D721Med (cell line): ENCODE data around the gene SUCLA2.

Source experiments
- DNase-seq: peaks from one replicate; pipeline ENCODE4 v3.0.0; 2011; ENCODE audit warnings: low spot score; ENCODE audit not compliant: insufficient read length
- FAIRE-seq: peaks from 2 replicates; lab custom pipeline; 2011; peaks lifted over from hg19 to GRCh38; lab: Jason Lieb, UNC
- TF ChIP-seq, protein P1 (sequence below): IDR thresholded peaks from 2 replicates; pipeline ENCODE4 v1.5.1; 2012; ENCODE audit warnings: mild to moderate bottlenecking, control low read depth; ENCODE audit not compliant: insufficient read depth; ENCODE audit errors: missing control alignments

SUCLA2 gene

DNA sequence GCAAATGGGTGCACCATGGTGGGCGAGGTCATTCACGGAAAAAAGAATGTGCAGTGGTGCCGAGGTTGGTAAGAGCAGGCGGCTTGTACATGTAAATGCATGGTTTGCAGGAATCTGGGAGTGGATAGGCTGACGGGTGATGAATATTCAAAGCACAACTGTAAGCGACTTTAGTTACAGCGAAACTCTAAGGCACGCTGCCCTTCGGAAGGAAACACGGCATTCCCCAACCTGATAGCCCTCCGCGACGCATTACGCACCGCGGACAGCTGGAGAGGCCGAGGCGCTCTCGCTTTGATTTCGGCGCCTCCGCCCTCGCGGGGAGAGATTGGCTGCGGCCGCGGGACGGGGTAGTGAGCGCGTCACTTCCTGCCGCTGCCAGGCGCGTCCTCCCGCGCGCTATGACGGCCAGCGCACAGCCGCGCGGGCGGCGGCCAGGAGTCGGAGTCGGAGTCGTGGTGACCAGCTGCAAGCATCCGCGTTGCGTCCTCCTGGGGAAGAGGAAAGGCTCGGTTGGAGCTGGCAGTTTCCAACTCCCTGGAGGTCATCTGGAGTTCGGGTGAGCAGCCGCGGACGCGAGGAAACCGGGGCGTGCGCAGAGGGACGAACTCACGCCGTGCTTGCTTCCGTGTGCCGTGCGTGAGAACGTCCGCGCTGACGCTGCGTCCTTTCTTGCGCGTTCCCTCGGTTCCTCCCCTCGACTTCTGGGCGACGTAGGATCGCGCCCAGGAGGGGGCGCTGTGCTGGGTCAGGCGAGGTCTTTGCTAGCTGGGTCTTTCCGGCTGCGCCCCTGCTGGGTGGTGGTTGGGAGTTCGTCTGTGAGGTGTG is 36.5 kb upstream of the SUCLA2 start, which contains the start of gene NUDT15:
NUDT15 (plus strand) TSS at position 381 of the 828 bp plus-strand sequence; CDS start at position 402, 21 bp downstream.
- peak; percentile 67 for FAIRE-seq
- peak; percentile 79 for DNase-seq

DNA sequence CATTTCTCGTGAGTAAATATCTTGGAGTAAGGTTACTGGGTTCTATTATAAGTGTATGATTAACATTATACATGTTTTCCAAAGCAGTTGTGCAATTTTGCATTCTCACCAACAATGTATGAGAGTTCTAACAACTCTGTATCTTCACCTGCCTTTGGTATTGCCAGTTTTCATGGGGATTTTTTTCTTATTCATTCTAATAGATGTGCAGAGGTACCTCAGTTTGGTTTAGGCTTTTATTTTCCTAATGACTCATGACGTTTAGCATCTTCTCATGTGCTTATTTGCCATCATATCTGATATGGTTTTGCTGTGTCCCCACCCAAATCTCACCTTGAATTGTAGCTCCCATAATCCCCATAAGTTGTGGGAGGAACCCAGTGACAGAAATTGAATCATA is 28.8 kb upstream of the SUCLA2 start:
- DNase-seq (no peak), FAIRE-seq (no peak)
- TF ChIP-seq, protein P1, sequence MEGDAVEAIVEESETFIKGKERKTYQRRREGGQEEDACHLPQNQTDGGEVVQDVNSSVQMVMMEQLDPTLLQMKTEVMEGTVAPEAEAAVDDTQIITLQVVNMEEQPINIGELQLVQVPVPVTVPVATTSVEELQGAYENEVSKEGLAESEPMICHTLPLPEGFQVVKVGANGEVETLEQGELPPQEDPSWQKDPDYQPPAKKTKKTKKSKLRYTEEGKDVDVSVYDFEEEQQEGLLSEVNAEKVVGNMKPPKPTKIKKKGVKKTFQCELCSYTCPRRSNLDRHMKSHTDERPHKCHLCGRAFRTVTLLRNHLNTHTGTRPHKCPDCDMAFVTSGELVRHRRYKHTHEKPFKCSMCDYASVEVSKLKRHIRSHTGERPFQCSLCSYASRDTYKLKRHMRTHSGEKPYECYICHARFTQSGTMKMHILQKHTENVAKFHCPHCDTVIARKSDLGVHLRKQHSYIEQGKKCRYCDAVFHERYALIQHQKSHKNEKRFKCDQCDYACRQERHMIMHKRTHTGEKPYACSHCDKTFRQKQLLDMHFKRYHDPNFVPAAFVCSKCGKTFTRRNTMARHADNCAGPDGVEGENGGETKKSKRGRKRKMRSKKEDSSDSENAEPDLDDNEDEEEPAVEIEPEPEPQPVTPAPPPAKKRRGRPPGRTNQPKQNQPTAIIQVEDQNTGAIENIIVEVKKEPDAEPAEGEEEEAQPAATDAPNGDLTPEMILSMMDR = no peak

More for the DNA sequence above, 36.5 kb upstream of the SUCLA2 start, which contains the start of gene NUDT15:
- TF ChIP-seq, protein P1 = peak; percentile 98

DNA sequence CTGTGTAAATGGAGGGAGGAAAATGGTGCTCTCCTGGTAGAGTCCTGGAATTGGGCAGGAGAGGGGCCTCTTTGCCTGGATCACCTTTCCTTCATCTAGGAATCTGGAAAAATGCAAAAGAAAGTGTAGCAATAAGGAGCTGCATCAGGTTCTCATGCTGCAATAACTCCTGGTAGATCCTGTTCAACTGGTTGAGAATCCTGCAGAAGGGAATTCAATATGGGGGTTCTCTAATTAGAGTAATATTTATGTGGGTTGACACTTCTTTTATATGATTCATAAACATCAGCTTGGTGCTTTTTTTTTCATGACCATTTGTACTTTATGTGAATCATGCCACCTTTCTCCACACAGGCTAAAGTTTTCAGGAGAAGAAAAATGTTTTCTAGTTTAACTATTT is 27.0 kb upstream of the SUCLA2 start:
- DNase-seq (no peak), FAIRE-seq (no peak)
- TF ChIP-seq, protein P1 = no peak

DNA sequence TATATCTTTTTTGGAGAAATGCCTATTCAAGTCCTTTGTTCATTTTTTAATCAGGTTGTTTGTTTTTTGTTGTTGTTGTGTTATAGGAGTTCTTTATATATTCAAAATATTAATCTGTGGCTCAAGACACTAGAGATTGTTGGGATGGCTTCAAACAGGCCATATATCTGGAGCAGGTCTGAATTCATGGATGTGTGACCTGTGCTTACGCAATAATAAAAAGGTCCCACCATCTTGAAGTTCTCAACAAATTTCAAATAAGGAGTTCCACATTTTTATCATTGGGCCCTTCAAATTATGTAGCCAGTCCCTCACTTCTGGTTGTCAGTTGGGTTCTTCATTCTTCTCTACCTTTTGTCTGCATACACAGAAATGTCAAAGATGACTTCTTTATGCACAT is 18.7 kb upstream of the SUCLA2 start:
- TF ChIP-seq, protein P1 = no peak
- DNase-seq (no peak), FAIRE-seq (no peak)

DNA sequence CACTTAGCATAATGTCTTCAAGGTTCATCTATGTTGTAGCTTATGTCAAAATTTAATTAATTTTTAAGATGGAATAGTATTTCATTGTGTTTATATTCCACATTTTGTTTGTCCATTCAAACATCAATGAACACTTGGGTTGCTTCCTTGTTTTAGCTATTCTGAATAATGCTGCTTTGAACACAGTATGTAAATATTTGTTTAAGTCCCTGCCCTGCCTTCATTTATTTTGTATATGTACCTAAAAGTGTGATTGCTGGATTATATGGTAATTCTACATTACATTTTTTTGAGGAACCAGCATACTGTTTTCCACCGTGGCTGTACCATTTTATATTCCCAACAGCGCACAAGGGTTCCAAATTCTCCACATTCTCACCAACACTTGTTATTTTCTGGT is 17.6 kb upstream of the SUCLA2 start:
- DNase-seq (no peak), FAIRE-seq (no peak)
- TF ChIP-seq, protein P1 = no peak

DNA sequence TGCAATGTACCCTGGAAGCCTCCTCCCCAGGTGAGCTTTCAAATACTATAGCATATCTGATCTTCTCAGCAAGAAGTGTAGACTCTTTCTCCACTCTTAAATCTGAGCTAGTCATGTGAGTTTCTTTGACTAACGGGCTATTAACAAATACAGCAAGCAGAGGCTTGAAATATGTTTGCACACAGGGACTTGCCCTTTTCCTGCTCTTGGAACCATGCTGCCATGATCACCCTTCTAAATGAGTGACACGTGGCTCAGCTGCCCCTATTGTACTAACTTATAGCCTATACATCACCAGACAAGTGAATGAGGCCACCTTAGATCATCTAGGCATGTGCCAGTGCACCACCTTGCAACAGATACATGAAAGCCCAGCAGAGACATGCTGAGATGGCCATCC is 13.3 kb upstream of the SUCLA2 start:
- DNase-seq (no peak), FAIRE-seq (no peak)
- TF ChIP-seq, protein P1 = no peak

DNA sequence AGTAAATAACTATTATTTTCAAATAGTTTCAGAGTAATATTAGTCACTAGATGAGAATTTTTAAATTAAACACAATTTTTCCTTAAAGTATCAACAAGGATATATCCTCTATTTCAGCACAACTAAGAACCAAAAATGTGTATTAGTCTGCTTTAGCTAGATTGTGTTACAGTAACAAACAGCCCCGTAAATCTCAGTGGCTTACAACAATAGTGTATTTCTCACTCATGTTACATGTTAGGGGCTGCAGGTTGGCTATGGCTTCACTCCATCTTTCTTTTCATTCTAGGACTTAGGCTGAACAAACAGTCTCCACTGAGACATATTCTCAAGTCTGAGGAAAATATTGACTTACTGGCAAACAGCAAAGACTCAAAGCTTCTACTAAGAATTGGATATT is 11.6 kb upstream of the SUCLA2 start:
- DNase-seq (no peak), FAIRE-seq (no peak)
- TF ChIP-seq, protein P1 = no peak
